Fibroblast of mammary gland (primary cell): Measurements from ENCODE around the gene TMEM151B.

ENCODE experiments used
- DNase-seq: peaks from one replicate; pipeline ENCODE4 v3.0.0-alpha.2; 2010; ENCODE audit warnings: low read depth
- H3K4me3 ChIP-seq: 2 replicates; pipeline ENCODE4 v1.5.1; 2011; ENCODE audit warnings: low read depth, mild to moderate bottlenecking, low read length, moderate library complexity; ENCODE audit not compliant: control insufficient read depth
- CTCF ChIP-seq: conservative IDR thresholded peaks from 2 replicates; pipeline ENCODE4 v1.5.1; 2011; ENCODE audit warnings: low read depth, low read length, inconsistent platforms; ENCODE audit not compliant: control insufficient read depth, insufficient read depth

The TMEM151B gene

GRCh38 chr6:44234101-44235025 is 35.9 kb upstream of the TMEM151B start:
- peak; percentile 88 for TF ChIP-seq CTCF
- no peak overlapping the region for H3K4me3 ChIP-seq
- peak; percentile 79 for DNase-seq

- no peak for DNase-seq
- no peak for TF ChIP-seq CTCF
- no peak overlapping the region for H3K4me3 ChIP-seq
Observed at GRCh38 chr6:44235269-44235668, 35.0 kb upstream of the TMEM151B start.

GRCh38 chr6:44235891-44236516 is 34.2 kb upstream of the TMEM151B start:
- TF ChIP-seq CTCF: no peak
- DNase-seq: no peak
- no peak overlapping the region for H3K4me3 ChIP-seq

- peak; percentile 97 for DNase-seq
- H3K4me3 ChIP-seq: peak overlapping the region; percentile 61
- no peak for TF ChIP-seq CTCF
Observed at GRCh38 chr6:44237021-44237812, 33.0 kb upstream of the TMEM151B start.

- DNase-seq: peak; percentile 53
- peak overlapping the region; percentile 61 for H3K4me3 ChIP-seq
- peak; percentile 58 for TF ChIP-seq CTCF
Observed at GRCh38 chr6:44237813-44238433, 32.3 kb upstream of the TMEM151B start.

- no peak overlapping the region for H3K4me3 ChIP-seq
- no peak for DNase-seq
- TF ChIP-seq CTCF: no peak
Observed at GRCh38 chr6:44238687-44239350, 31.4 kb upstream of the TMEM151B start.
